HepG2 (cell line): Measurements from ENCODE around the gene GALNT18.

ENCODE experiments used
- EED ChIP-seq: sonication (generic); formaldehyde crosslinking; IDR thresholded peaks from 2 replicates; pipeline ENCODE4 v1.5.0; 2020; ENCODE audit warnings: mild to moderate bottlenecking, missing genetic modification reagents
- EP300 ChIP-seq, 3 experiments: sonication (generic) in 1 of 3; formaldehyde crosslinking in 1 of 3; IDR thresholded peaks; 2 replicates each; pipeline versions ENCODE4 v1.5.1 to v1.6.1; 2011 to 2020; ENCODE audit warnings: low read depth in 2 of 3, low read length in 2 of 3, borderline replicate concordance in 1 of 3, improper control_type of control experiment in 1 of 3, mild to moderate bottlenecking in 1 of 3, missing genetic modification reagents in 1 of 3, moderate library complexity in 1 of 3
- FOXJ3 ChIP-seq: sonication (generic); formaldehyde crosslinking; IDR thresholded peaks from 2 replicates; pipeline ENCODE4 v1.4.0; 2020; ENCODE audit warnings: missing genetic modification reagents, mild to moderate bottlenecking, borderline replicate concordance
- GABPA ChIP-seq, 2 experiments: IDR thresholded peaks; 2 replicates each; pipeline ENCODE4 v1.6.1; 2011 to 2016; ENCODE audit warnings: low read depth in 2 of 2, low read length in 1 of 2, missing biosample characterization in 1 of 2, missing genetic modification characterization in 1 of 2
- HDAC1 ChIP-seq: sonication (generic); formaldehyde crosslinking; IDR thresholded peaks from 2 replicates; pipeline ENCODE4 v1.5.1; 2020; ENCODE audit warnings: mild to moderate bottlenecking, missing genetic modification reagents
- JUNB ChIP-seq: sonication (generic); formaldehyde crosslinking; IDR thresholded peaks from 2 replicates; pipeline ENCODE4 v1.8.0; 2022; ENCODE audit warnings: missing genetic modification reagents, mild to moderate bottlenecking, borderline replicate concordance
- MYNN ChIP-seq: sonication (generic); formaldehyde crosslinking; IDR thresholded peaks from 2 replicates; pipeline ENCODE4 v1.4.0; 2020; ENCODE audit warnings: mild to moderate bottlenecking, low read depth, missing genetic modification reagents
- SMYD3 ChIP-seq: sonication (generic); formaldehyde crosslinking; IDR thresholded peaks from 2 replicates; pipeline ENCODE4 v1.8.1; 2023; ENCODE audit warnings: mild to moderate bottlenecking, missing genetic modification reagents
- SP140L ChIP-seq: sonication (generic); formaldehyde crosslinking; IDR thresholded peaks from 2 replicates; pipeline ENCODE4 v1.4.0; 2020; ENCODE audit warnings: missing genetic modification reagents, borderline replicate concordance
- ZNF124 ChIP-seq: sonication (generic); formaldehyde crosslinking; IDR thresholded peaks from 2 replicates; pipeline ENCODE4 v1.4.0; 2020; ENCODE audit warnings: missing genetic modification reagents
- ZNF230 ChIP-seq: sonication (generic); formaldehyde crosslinking; IDR thresholded peaks from 2 replicates; pipeline ENCODE4 v1.4.0; 2020; ENCODE audit warnings: mild to moderate bottlenecking, missing genetic modification reagents
- TF ChIP-seq, protein P1 (sequence below): sonication (generic); formaldehyde crosslinking; IDR thresholded peaks from 2 replicates; pipeline ENCODE4 v1.9.0; 2022; ENCODE audit warnings: low read depth, missing genetic modification reagents
- TF ChIP-seq, protein P2 (sequence below): sonication (generic); formaldehyde crosslinking; IDR thresholded peaks from 2 replicates; pipeline ENCODE4 v1.5.0; 2020; ENCODE audit warnings: mild to moderate bottlenecking, missing genetic modification reagents, moderate library complexity

DNA sequence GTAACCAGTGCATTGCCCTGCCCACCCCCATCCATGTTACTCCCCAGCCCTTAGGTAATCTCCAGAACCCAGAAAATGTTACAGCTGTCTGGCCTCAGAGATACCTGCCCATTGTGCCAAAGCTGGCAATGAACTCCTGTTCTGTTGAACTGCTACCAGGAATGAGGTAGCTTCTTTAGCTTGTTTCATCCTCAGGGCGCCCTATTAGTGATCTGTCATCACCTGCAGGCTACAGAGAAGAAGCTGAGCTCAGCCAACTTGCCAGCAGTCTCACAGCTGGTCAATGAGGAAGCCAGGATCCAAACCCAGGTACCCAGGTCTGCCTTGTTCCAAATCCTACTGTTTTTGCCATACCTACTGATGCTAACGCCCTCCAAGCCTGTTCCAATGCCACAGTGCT lies 88.7 kb downstream of the GALNT18 start:
- no peak for TF ChIP-seq GABPA (IDR thresholded peaks at IDR 0.05; ENCODE audit: low read depth, low read length)
- TF ChIP-seq GABPA (CRISPR knock-in tag; IDR thresholded peaks at IDR 0.05; ENCODE audit: low read depth) = no peak
- no peak for TF ChIP-seq MYNN
- no peak for TF ChIP-seq EP300 (IDR thresholded peaks at IDR 0.05; ENCODE audit: low read depth in 2 of 2, low read length in 2 of 2)
- TF ChIP-seq EP300 (CRISPR knock-in tag; IDR thresholded peaks at IDR 0.05; ENCODE audit: borderline replicate concordance) = no peak
- no peak for TF ChIP-seq ZNF230
- TF ChIP-seq, protein P1, sequence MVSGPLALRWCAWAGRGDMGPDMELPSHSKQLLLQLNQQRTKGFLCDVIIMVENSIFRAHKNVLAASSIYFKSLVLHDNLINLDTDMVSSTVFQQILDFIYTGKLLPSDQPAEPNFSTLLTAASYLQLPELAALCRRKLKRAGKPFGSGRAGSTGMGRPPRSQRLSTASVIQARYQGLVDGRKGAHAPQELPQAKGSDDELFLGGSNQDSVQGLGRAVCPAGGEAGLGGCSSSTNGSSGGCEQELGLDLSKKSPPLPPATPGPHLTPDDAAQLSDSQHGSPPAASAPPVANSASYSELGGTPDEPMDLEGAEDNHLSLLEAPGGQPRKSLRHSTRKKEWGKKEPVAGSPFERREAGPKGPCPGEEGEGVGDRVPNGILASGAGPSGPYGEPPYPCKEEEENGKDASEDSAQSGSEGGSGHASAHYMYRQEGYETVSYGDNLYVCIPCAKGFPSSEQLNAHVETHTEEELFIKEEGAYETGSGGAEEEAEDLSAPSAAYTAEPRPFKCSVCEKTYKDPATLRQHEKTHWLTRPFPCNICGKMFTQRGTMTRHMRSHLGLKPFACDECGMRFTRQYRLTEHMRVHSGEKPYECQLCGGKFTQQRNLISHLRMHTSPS (CRISPR knock-in tag) = no peak
- TF ChIP-seq EED (CRISPR knock-in tag) = no peak
- no peak for TF ChIP-seq SMYD3
- TF ChIP-seq ZNF124 = no peak
- TF ChIP-seq, protein P2, sequence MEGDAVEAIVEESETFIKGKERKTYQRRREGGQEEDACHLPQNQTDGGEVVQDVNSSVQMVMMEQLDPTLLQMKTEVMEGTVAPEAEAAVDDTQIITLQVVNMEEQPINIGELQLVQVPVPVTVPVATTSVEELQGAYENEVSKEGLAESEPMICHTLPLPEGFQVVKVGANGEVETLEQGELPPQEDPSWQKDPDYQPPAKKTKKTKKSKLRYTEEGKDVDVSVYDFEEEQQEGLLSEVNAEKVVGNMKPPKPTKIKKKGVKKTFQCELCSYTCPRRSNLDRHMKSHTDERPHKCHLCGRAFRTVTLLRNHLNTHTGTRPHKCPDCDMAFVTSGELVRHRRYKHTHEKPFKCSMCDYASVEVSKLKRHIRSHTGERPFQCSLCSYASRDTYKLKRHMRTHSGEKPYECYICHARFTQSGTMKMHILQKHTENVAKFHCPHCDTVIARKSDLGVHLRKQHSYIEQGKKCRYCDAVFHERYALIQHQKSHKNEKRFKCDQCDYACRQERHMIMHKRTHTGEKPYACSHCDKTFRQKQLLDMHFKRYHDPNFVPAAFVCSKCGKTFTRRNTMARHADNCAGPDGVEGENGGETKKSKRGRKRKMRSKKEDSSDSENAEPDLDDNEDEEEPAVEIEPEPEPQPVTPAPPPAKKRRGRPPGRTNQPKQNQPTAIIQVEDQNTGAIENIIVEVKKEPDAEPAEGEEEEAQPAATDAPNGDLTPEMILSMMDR (CRISPR knock-in tag) = no peak
- no peak for TF ChIP-seq FOXJ3 (CRISPR knock-in tag)
- TF ChIP-seq SP140L (CRISPR knock-in tag) = no peak
- no peak for TF ChIP-seq JUNB
- no peak for TF ChIP-seq HDAC1
